Thyroid gland (tissue), 4 donors: Measurements from ENCODE around the gene OAT.

Experiments
- CTCF ChIP-seq, 6 experiments: fragments of 200-600 bp in 3 of 6; fragments of 450-650 bp in 3 of 6; sonication (generic) in 3 of 6; IDR thresholded peaks; one replicate each; pipeline ENCODE4 v1.5.1; 2016 to 2019; ENCODE audit warnings: antibody characterized with exemption in 6 of 6, mild to moderate bottlenecking in 2 of 6, inconsistent platforms in 1 of 6, moderate library complexity in 1 of 6
- POLR2A ChIP-seq, 2 donors: fragments of 450-650 bp; IDR thresholded peaks; one replicate each; pipeline ENCODE4 v1.6.1; 2017; ENCODE audit warnings: antibody characterized with exemption in 2 of 2, mild to moderate bottlenecking in 2 of 2, moderate library complexity in 1 of 2

GRCh38 chr10:124377101-124377500, 41.6 kb downstream of the OAT start:
- no peak for TF ChIP-seq CTCF (IDR thresholded peaks at IDR 0.05)
- TF ChIP-seq POLR2A (IDR thresholded peaks at IDR 0.05): no peak
